Thyroid gland (tissue), 4 donors: Measurements from ENCODE around the gene EXOC7. TPM values are rescaled to one million over a fixed set of nuclear protein-coding genes. Genes with fewer than 3 reads are reported as not detected.
"Not testable (repeated sequence)": the region's sequence is repeated elsewhere in the genome, so short reads cannot be mapped to it uniquely, and the experiment has no call there.

Source experiments
- DNase-seq, 2 donors: peaks; one replicate each; pipeline ENCODE4 v3.0.0-alpha.2; 2019
- H3K27ac ChIP-seq, 3 donors: fragments of 200-600 bp; sonication (generic); 1 replicate in 2 of 3; 2 replicates in 1 of 3; pipeline ENCODE4 v1.5.1; 2016 to 2019; ENCODE audit warnings: mild to moderate bottlenecking in 1 of 3, moderate library complexity in 1 of 3
- H3K27me3 ChIP-seq: fragments of 200-600 bp; sonication (generic); one replicate; pipeline ENCODE4 v1.5.1; 2019
- H3K36me3 ChIP-seq, 2 donors: fragments of 200-600 bp; sonication (generic); one replicate each; pipeline ENCODE4 v1.5.1; 2016 to 2019
- H3K4me1 ChIP-seq, 2 donors: fragments of 200-600 bp; sonication (generic); one replicate each; pipeline ENCODE4 v1.5.1; 2017 to 2019
- H3K4me3 ChIP-seq, 3 donors: fragments of 200-600 bp; sonication (generic); replicated peaks in 1 of 3; 1 replicate in 2 of 3; 2 replicates in 1 of 3; pipeline ENCODE4 v1.5.1; 2016; ENCODE audit warnings: mild to moderate bottlenecking in 1 of 3
- H3K9me3 ChIP-seq: fragments of 200-600 bp; sonication (generic); one replicate; pipeline ENCODE4 v1.5.1; 2017
- CTCF ChIP-seq, 6 experiments: fragments of 200-600 bp in 3 of 6; fragments of 450-650 bp in 3 of 6; sonication (generic) in 3 of 6; IDR thresholded peaks; one replicate each; pipeline ENCODE4 v1.5.1; 2016 to 2019; ENCODE audit warnings: antibody characterized with exemption in 6 of 6, mild to moderate bottlenecking in 2 of 6, inconsistent platforms in 1 of 6, moderate library complexity in 1 of 6
- POLR2A ChIP-seq, 2 donors: fragments of 450-650 bp; IDR thresholded peaks; one replicate each; pipeline ENCODE4 v1.6.1; 2017; ENCODE audit warnings: antibody characterized with exemption in 2 of 2, mild to moderate bottlenecking in 2 of 2, moderate library complexity in 1 of 2
- WGBS, 2 donors: methylation state at CpG; one replicate each; pipeline ENCODE4 v1.1.5; 2017; 5-methylcytosine and 5-hydroxymethylcytosine counted together
- intact Hi-C: fragments of 100-400 bp; cut with DNase I; formaldehyde crosslinking; loops from one replicate; pipeline ENCODE4 v1.15.1; 2023
- total RNA-seq, 4 donors: library from RNA; depleted of rRNA; stranded (reverse); fragments of >200 nt; gene quantifications; one replicate each; pipeline ENCODE4 v1.2.3, GENCODE V29; 2016

The EXOC7 gene
- total RNA-seq, 4 donors from 2014 or later: 97.8 to 131 (median 115) TPM

- 86 to 87% methylated on average over 8 of the region's 8 CpGs for WGBS, 2 donors
- H3K27ac ChIP-seq: no peak overlapping the region
- no peak for DNase-seq
- peaks cover 86 to 92% of the 10 kb centered on the region in 2 donors for H3K36me3 ChIP-seq
- no peaks in the 10 kb centered on the region for H3K9me3 ChIP-seq
- peaks cover 14 to 18% of the 10 kb centered on the region in 2 donors for H3K4me1 ChIP-seq
- no peaks in the 10 kb centered on the region for H3K27me3 ChIP-seq
- intact Hi-C loops: no loop called here
- no peak overlapping the region for H3K4me3 ChIP-seq
- TF ChIP-seq CTCF (IDR thresholded peaks at IDR 0.05) (no peak), POLR2A (IDR thresholded peaks at IDR 0.05) (no peak)
These were observed 57.5 kb downstream of the EXOC7 start for GRCh38 chr17:76046064-76046463.

GRCh38 chr17:76044475-76045007, 59.0 kb downstream of the EXOC7 start:
- 64 to 75% methylated on average over 10 to 11 of the region's 11 CpGs for WGBS, 2 donors
- intact Hi-C loops, DNase-seq, H3K4me3 ChIP-seq, H3K4me1 ChIP-seq, H3K27ac ChIP-seq, H3K9me3 ChIP-seq, H3K27me3 ChIP-seq: not testable (repeated sequence)
- H3K36me3 ChIP-seq: peaks cover 95 to 98% of the 10 kb centered on the region in 2 donors

GRCh38 chr17:76042868-76043267, 60.7 kb downstream of the EXOC7 start:
- H3K9me3 ChIP-seq, DNase-seq, H3K27ac ChIP-seq, H3K4me3 ChIP-seq, intact Hi-C loops, H3K27me3 ChIP-seq, H3K4me1 ChIP-seq: not testable (repeated sequence)
- WGBS, 2 donors: 90% methylated on average over 3 of the region's 3 CpGs
- peaks cover 94 to 98% of the 10 kb centered on the region in 2 donors for H3K36me3 ChIP-seq

- intact Hi-C loops: no loop called here
- DNase-seq: no peak
- H3K36me3 ChIP-seq: peaks cover 72 to 73% of the 10 kb centered on the region in 2 donors
- H3K9me3 ChIP-seq: no peaks in the 10 kb centered on the region
- no peak overlapping the region for H3K27ac ChIP-seq
- TF ChIP-seq POLR2A (IDR thresholded peaks at IDR 0.05) (no peak), CTCF (IDR thresholded peaks at IDR 0.05) (no peak)
- no peak overlapping the region for H3K4me3 ChIP-seq
- H3K27me3 ChIP-seq: no peaks in the 10 kb centered on the region
- no peaks in the 10 kb centered on the region for H3K4me1 ChIP-seq
- 83 to 84% methylated on average over 6 of the region's 6 CpGs for WGBS, 2 donors
These were observed 63.2 kb downstream of the EXOC7 start for GRCh38 chr17:76040376-76040775.

- Histone ChIP-seq H3K9me3 (no peaks in the 10 kb centered on the region), H3K27me3 (no peaks in the 10 kb centered on the region), H3K4me1 (no peaks in the 10 kb centered on the region), H3K4me3 (no peak overlapping the region), H3K27ac (no peak overlapping the region), H3K36me3 (peaks cover 60% of the 10 kb centered on the region in 2 donors)
- TF ChIP-seq POLR2A (IDR thresholded peaks at IDR 0.05) (no peak), CTCF (IDR thresholded peaks at IDR 0.05) (no peak)
- WGBS, 2 donors: 91 to 93% methylated on average over 4 to 6 of the region's 6 CpGs
- no peak for DNase-seq
- intact Hi-C loops: no loop called here
These were observed 64.5 kb downstream of the EXOC7 start for GRCh38 chr17:76039121-76039520.

- Histone ChIP-seq H3K9me3 (no peaks in the 10 kb centered on the region), H3K4me3 (no peak overlapping the region), H3K27ac (no peak overlapping the region), H3K4me1 (no peaks in the 10 kb centered on the region), H3K36me3 (peaks cover 49 to 50% of the 10 kb centered on the region in 2 donors), H3K27me3 (no peaks in the 10 kb centered on the region)
- intact Hi-C loops: no loop called here
- no peak for TF ChIP-seq POLR2A (IDR thresholded peaks at IDR 0.05)
- no peak for TF ChIP-seq CTCF (IDR thresholded peaks at IDR 0.05)
- no peak for DNase-seq
- 84 to 87% methylated on average over 3 of the region's 3 CpGs for WGBS, 2 donors
These were observed 65.5 kb downstream of the EXOC7 start for GRCh38 chr17:76038050-76038449.
